Measurements from ENCODE around the gene EDA.
A peak's percentile ranks its signal among the peaks of the same experiment; 100 is the strongest.

Gene EDA

GRCh38 chrX:70029863-70030262 lies 413.9 kb downstream of the EDA start:
- no peak for ATAC-seq (ENCODE audit: low read depth)
- DNase-seq (ENCODE audit: low spot score): no peak
- H3K27me3 ChIP-seq (ENCODE audit: insufficient read depth, poor library complexity, severe bottlenecking): no peaks in the 10 kb centered on the region
- no peaks in the 10 kb centered on the region for H3K36me3 ChIP-seq (ENCODE audit: low read depth)
- no peaks in the 10 kb centered on the region for H3K9me3 ChIP-seq (ENCODE audit: severe bottlenecking)
- TF ChIP-seq CTCF (IDR thresholded peaks at IDR 0.05; ENCODE audit: poor library complexity, severe bottlenecking): no peak
- H3K27ac ChIP-seq (ENCODE audit: poor library complexity, severe bottlenecking): no peak overlapping the region
- H3K4me1 ChIP-seq (ENCODE audit: insufficient read depth, poor library complexity, severe bottlenecking): no peaks in the 10 kb centered on the region
- no peak overlapping the region for H3K4me3 ChIP-seq (ENCODE audit: severe bottlenecking)

- DNase-seq (ENCODE audit: low spot score) (no peak), ATAC-seq (ENCODE audit: low read depth) (peak; percentile 25; the same call in 1 of the 3 replicates)
- Histone ChIP-seq H3K27ac (ENCODE audit: poor library complexity, severe bottlenecking) (no peak overlapping the region), H3K4me3 (ENCODE audit: severe bottlenecking) (no peak overlapping the region), H3K27me3 (ENCODE audit: insufficient read depth, poor library complexity, severe bottlenecking) (no peaks in the 10 kb centered on the region), H3K4me1 (ENCODE audit: insufficient read depth, poor library complexity, severe bottlenecking) (no peaks in the 10 kb centered on the region), H3K9me3 (ENCODE audit: severe bottlenecking) (no peaks in the 10 kb centered on the region), H3K36me3 (ENCODE audit: low read depth) (no peaks in the 10 kb centered on the region)
- TF ChIP-seq CTCF (IDR thresholded peaks at IDR 0.05; ENCODE audit: poor library complexity, severe bottlenecking): peak; percentile 43
Measured at GRCh38 chrX:70030301-70030767, 414.4 kb downstream of the EDA start.

GRCh38 chrX:70032792-70033191 lies 416.9 kb downstream of the EDA start:
- Histone ChIP-seq H3K4me1 (ENCODE audit: insufficient read depth, poor library complexity, severe bottlenecking) (no peaks in the 10 kb centered on the region), H3K9me3 (ENCODE audit: severe bottlenecking) (no peaks in the 10 kb centered on the region), H3K36me3 (ENCODE audit: low read depth) (no peaks in the 10 kb centered on the region), H3K27me3 (ENCODE audit: insufficient read depth, poor library complexity, severe bottlenecking) (no peaks in the 10 kb centered on the region), H3K4me3 (ENCODE audit: severe bottlenecking) (no peak overlapping the region), H3K27ac (ENCODE audit: poor library complexity, severe bottlenecking) (no peak overlapping the region)
- TF ChIP-seq CTCF (IDR thresholded peaks at IDR 0.05; ENCODE audit: poor library complexity, severe bottlenecking): no peak
- no peak for ATAC-seq (ENCODE audit: low read depth)
- DNase-seq (ENCODE audit: low spot score): no peak

GRCh38 chrX:70033348-70034051 lies 417.6 kb downstream of the EDA start:
- no peak for ATAC-seq (ENCODE audit: low read depth)
- Histone ChIP-seq H3K4me1 (ENCODE audit: insufficient read depth, poor library complexity, severe bottlenecking) (no peaks in the 10 kb centered on the region), H3K27me3 (ENCODE audit: insufficient read depth, poor library complexity, severe bottlenecking) (no peaks in the 10 kb centered on the region), H3K36me3 (ENCODE audit: low read depth) (no peaks in the 10 kb centered on the region), H3K4me3 (ENCODE audit: severe bottlenecking) (no peak overlapping the region), H3K27ac (ENCODE audit: poor library complexity, severe bottlenecking) (no peak overlapping the region), H3K9me3 (ENCODE audit: severe bottlenecking) (no peaks in the 10 kb centered on the region)
- peak; percentile 45 for TF ChIP-seq CTCF (IDR thresholded peaks at IDR 0.05; ENCODE audit: poor library complexity, severe bottlenecking)
- no peak for DNase-seq (ENCODE audit: low spot score)

- DNase-seq (ENCODE audit: low spot score): no peak
- TF ChIP-seq CTCF (IDR thresholded peaks at IDR 0.05; ENCODE audit: poor library complexity, severe bottlenecking): no peak
- Histone ChIP-seq H3K9me3 (ENCODE audit: severe bottlenecking) (no peaks in the 10 kb centered on the region), H3K4me1 (ENCODE audit: insufficient read depth, poor library complexity, severe bottlenecking) (no peaks in the 10 kb centered on the region), H3K27ac (ENCODE audit: poor library complexity, severe bottlenecking) (no peak overlapping the region), H3K27me3 (ENCODE audit: insufficient read depth, poor library complexity, severe bottlenecking) (no peaks in the 10 kb centered on the region), H3K4me3 (ENCODE audit: severe bottlenecking) (no peak overlapping the region), H3K36me3 (ENCODE audit: low read depth) (no peaks in the 10 kb centered on the region)
- ATAC-seq (ENCODE audit: low read depth): no peak
Measured at GRCh38 chrX:70034646-70035045, 418.7 kb downstream of the EDA start.
